HG02840 (cell line): ENCODE data around the gene AKAP11.

ENCODE experiments used
- ATAC-seq: cut with Tn5 transposase; IDR thresholded peaks from one replicate; pipeline ENCODE4 v1.9.1; 2021; ENCODE audit warnings: mild to moderate bottlenecking, moderate library complexity, moderate number of reproducible peaks; ENCODE audit not compliant: unreplicated experiment, low FRiP score

Gene AKAP11

DNA sequence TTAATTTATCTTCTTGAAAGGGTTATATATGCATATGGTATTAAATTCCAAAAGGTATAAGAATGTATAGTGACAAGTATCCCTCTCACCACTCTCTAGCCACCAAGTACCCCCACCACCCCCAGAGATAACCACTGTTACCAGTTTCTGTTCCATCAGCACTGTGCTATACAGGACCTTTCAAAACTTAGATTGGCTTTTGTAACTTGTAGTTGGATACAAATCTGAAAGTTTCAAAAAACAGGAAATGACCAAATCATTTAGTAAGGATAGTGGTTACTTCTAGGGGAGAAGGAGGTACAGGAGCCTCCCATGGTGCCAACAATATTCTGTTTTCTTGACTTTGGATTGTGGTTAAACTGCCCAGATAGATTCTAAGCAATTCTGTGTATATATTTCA, 56.7 kb downstream of the AKAP11 start:
- no peak for ATAC-seq

DNA sequence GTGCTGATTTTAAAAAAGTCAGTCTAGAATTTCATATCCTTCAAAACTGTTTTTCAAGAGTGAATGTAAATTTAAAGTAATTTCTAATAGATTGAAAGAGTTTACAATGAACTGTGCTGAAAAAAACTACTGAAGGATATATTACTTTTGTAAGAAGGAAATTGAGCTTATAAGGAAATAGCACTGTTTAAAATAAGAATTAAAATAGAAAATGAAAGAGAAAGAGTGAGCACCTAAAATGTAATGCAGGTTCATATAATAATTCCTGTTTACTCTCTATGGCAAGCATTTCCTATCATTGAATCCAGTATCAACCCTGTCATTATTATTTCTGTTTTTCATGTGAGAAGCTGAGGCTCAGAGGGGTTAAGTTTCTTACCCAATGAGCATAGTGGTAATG, 57.3 kb downstream of the AKAP11 start:
- no peak for ATAC-seq

DNA sequence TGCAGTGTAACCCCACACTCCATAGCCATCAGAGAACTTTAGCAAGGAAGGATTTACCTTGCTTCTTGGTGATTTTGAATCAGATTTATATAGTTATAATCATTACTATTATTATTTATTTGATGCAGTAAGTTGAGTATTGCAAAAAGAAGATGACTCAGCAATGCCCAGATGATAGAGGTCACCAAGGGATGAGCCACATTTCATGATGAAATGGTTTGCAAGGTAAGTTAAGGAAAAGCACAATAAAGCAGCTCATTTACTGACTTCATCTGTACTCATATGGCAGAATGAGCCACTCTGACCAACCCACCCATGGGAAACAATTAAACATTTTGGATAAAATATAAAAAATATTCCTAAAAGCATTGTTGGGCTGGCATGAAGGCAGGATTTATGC, 59.1 kb downstream of the AKAP11 start:
- ATAC-seq, result no peak

DNA sequence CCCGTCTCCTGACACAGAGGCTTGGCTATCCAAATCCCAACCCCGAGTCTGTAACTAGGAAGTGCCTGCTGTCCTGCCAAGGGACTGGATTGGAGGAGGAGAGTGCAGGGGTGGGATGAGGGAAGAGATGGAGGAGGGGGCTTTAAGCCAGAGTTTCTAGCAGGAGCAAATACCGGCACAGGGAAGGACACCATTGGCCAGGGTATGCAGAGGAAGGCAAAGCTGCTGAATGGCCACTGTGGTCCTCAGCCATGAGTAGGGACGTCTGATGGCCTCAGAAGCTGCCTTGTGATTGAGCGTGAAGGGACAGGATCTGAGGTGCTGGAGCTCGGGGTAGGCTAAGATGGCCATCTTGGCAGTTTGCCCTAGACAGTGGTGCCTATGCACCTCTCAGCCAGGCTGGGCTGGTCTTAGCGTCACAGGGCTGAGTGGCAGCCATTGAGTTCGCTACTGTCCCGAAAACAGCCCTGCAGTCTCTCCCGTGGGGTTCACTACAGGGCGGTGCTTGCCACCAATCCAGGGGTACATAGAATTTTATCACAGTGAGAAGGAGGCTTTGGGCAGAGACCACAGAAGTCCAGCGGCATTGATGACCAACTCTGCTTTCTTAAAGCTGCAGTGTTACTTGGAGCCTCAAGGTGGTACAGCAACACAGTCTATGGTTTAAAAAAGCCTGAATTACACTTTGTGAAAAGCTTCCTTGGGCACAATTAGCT, 61.8 kb downstream of the AKAP11 start:
- ATAC-seq, result no peak

DNA sequence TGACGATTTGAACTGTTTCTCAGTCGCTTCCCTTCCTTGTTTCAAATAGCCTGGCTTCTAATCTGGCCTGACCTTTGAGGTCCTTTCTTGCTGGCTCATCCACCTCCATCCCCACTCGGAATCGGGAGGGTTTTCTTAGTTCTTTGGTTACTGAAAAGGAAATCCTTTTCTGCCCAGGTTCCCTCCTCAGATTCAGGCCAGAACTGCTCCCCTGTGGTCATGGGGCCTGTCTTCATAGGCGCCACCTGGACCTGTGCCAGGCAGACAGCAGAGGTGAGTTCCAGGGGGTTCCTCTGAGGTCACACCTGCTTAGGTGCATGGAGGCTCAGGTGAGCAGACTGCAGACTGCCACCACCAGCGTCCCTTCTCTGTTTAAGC, 62.4 kb downstream of the AKAP11 start:
- ATAC-seq, result no peak

DNA sequence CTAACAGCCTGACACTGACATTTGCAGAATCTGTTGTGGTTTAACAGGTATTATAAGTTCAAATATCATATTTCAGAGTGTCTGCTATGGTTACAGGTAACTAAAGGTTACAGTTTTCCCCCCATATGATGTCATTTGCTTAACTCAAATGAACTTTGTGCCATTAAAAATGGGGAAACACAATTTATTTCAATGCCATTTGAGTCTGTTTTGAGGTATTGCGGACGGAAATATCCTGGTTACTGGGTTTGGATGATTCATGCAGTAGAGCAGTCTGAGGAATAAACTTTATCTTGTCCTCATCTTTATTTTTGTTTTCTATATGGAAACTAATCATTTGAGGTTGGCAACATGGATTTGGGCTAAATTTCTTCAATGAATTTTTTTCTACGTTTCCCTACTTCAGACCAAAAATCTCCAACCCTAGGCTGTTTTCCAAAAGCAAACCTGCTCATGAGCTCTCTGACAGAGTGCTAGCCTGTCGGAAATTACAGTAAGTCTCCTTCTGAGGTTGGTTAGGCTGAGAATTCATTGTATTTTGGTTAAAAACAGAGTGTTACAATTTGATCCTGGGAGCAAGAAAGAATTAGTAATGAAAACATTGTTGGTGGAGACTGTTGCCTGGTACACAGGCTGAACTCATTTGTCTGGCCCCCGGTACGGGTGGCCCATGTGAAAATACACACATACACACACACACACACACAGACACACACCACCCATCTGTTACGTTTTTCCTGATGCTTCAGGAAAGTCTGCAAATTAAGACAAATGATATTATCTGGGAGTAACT, 66.1 kb downstream of the AKAP11 start:
- ATAC-seq, result no peak

DNA sequence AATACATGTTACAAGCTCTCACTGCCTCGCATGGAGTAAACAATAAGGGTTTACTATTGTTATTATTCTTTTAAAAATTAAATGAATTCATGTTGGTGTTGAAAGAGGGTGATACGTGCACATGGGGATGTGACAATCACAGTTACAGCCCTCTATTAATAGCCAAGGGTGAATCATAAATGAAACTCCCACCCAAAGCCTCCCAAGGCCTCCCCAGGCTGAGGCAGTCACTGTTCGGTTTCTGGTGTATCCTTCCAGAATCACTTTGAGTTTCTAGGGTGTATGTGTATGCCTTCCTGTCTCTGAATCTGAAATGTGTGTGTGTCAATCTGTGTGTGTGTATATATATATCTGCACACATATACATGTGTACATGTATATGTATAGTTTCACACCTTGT, 73.4 kb downstream of the AKAP11 start:
- no peak for ATAC-seq

DNA sequence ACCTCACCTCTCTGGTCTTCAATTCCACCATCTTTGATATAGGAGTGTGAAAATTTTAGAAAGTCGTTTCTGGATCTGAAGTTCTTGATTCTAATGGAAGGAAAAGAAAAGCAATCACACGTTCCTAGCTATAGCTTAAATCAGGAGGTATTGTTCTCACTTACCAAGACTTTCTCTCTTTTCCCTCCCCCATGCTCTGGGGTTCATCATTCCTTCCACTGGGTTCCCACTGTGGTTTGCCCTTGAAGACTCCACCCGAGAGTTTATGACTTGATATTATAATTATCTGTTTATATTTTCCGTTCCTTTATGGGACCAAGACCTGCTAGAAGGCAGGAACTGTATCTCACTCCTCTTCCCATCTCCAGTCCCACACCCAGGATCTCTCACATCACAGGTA, 76.6 kb downstream of the AKAP11 start:
- no peak for ATAC-seq

DNA sequence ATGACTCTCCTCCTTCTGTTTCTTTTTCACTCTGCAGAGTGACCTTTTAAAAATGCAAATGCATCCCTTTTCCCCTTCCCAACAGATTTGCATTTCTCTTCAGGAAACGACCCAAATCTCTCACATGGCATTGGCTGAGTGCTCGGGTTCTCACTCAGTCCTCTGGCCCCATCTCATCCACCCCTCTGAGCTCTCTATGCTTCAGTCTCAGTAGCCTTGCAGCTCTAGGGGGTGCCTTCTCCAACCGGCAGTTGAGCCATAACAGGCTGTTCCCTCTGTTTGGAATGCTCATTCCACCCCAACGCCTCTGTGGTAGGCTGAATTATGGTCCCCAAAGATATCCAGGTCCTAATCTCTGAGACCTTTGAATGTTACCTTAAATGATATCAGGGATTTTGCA, 78.2 kb downstream of the AKAP11 start:
- ATAC-seq, result no peak

DNA sequence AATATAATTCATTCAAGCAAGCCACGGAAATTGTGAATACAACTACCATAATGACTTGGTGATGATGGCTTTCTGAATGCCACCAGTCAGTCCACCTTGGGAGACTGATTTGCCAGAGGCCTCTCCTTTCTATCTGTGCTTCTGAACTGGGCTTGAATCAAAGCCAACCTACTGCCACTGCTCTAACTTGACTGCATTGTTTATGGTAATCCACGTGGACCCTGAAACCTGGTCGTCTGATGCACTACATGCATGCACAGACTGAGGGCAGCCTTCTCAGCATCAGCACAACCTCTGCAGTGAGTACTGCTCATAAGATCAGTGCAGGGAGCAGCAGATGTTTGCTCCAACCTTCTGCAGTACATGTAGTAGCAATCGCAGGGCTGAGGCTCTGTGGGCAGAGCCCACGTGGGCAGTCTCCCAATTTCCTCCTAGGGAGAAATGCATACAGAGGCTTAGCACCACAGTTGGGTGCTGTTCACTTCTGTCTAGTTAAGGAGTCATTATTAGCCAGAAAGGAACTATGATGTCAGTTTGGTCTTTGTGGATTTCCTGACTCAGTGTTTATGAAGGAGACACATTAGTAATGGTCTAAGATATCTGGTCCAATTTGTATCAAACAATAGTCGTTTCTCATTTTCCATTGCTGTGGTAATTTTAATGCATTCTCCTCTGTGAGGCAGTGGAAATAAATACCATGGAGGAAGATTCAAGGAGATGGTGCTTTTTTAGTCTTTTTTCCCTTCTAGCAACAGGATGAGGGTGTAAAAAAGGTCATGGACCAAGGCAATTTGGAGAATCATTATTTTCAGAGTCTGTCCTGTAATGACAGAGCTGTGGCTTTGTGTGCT, 82.5 kb downstream of the AKAP11 start:
- ATAC-seq, result peak; percentile 68

DNA sequence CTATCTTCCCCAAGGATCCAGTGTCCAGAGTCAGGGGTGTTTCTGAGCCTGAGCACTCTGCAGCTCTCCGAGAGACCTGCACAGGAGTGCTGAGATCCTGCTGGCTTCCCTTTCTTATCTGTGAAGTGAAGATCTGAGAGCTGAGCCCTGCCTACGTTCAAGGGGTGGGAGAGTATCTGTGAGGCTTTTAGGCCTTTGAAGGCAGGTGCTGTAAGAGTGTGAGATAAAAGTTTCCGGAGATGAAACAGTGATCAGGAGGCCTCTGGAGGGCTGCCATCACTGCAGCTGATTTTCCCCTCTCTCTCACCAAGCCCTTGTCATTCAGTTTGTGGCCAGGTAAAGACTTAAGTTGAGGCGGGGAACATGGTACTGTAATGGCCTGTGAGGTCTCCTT, 83.1 kb downstream of the AKAP11 start:
- no peak for ATAC-seq

DNA sequence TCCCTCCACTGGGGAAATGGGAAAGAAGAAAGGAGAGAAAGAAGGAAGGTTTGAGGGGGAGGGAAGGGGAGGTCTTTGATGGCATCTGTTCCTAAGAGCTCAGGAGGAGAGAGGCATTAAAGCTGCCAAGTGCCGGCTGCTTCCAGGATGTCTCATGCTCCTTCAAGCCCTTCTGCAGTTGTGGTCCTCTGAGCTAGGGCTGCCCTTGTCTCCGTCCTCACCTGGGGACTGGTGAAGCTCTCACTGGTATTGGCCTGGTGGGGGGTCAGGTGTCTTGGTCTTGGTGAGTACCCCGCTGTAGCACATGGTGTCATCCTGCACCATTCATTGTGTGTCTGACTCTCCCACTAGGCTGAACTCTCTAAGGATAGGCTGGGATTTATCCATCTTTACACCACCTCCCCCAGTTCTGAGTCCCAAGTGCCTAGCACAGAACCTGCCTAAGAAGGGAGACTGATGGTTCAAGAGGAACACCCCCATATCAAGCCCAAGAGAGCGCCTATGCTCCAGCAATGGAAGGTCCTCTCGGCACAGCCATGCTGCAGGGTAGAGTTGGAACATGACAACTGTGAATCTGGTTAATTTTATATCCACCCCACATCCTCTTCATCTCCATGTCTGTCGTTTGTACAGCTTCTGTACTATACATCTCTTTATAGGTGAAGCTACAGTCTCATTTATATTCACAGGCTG, 83.7 kb downstream of the AKAP11 start:
- no peak for ATAC-seq

DNA sequence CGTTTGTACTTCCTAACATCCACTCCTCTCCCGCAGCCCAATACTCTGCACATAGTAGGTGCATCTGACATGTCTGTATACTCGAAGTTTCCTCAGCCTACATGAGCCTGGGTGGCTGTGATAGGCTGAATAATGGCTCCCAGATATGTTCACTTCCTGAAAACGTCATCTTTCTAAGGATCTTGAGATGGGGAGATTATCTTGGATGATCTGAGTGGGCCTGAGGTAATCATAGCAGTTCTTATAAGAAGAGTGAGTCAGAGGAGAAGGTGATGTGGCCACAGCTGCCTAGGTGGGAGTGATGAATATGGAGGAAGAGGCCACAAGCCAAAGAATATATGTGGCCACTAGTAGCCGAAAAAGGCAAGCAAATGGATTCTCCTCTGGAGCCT, 84.2 kb downstream of the AKAP11 start:
- no peak for ATAC-seq

DNA sequence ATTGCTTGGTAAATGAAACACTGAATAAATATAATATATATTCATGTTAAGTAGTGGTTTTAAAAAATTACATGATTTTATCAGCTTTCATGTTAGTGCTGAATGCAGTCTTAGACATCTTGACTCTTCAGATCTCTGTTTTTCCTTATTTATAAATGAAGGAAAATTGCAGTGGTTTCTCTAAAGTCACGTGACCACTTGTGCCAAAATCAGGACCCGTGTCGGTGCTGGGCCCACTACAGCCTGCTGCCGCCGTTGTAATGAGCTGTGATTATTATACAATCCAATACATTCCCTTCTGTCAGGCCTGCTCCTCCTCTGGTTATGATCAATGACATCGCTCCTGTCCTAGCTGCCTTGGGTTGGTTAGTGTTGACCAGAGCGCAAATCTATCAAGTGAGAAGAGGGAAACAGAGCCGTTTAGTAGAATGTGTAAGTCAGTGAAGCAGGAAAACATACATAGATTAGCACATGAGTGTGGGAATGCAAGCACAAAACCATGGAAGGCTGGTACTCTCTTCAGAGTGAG, 88.2 kb downstream of the AKAP11 start:
- no peak for ATAC-seq

DNA sequence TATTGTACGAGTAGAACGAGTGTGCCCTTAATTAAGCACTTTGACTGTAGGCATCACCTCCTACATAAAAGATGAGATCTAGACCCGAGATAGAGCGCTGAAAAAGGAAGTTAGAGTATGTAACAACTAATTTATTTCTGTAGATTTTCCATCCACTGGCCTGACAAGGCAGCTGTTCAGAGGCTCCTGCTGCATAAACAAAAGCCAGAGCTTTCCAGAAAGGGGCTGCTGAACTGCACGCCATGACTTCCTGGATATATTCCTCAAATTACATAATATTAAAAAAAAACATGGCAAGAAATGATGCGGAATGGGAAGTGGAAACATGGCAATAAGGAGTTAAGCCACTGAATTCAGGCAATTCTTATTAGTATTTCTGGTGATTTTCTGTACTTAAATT, 89.7 kb downstream of the AKAP11 start:
- ATAC-seq, result no peak

DNA sequence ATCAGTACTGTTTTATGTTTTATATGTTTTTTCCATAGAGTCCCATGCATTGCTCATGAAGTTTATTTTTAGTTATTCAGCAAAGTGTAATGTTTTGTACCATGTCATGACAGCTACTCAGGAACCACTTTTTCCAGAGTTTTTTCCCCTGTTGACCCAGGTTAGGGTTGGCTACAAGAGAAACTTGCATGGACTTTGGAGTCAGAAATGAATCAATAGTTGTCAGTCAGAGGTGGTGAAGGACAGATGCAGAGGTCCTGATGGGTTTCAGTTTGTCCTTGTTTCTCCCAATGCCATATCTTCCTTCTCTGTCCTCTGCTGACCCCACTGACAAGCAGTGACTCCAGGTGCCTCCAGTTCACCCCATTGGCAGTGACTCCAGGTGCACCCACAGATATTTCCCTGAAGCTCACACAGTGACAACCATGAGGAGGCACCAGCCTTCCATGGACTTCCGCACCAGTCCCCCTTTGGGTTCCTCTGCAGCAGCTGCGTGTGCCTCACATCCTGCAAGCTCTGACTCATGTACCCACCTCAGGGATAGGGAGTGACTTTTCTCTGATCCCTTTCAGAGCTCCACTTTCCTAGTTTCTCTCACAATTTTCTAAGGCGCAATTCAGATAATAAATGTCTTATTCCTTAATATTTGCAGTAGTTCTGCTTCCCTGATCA, 92.1 kb downstream of the AKAP11 start:
- ATAC-seq, result no peak

DNA sequence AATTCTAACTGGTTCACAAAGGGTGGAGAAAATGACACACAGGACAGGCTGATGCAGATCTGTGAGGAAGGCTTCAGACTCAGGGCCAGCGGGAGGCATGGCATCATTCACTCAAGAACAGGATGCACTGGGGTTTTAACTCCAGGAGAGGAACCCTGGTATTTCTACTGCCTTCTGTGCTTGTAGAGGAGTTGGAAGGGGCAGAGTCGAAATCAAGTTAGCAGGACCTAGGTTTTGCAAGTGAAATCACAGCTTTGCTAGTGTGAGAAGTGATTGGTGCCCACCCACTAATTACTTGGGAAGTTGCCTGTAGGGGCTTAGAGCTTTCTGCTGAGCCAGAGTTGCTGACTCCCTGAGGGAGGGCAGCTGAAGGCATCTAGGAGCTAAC, 92.7 kb downstream of the AKAP11 start:
- no peak for ATAC-seq

DNA sequence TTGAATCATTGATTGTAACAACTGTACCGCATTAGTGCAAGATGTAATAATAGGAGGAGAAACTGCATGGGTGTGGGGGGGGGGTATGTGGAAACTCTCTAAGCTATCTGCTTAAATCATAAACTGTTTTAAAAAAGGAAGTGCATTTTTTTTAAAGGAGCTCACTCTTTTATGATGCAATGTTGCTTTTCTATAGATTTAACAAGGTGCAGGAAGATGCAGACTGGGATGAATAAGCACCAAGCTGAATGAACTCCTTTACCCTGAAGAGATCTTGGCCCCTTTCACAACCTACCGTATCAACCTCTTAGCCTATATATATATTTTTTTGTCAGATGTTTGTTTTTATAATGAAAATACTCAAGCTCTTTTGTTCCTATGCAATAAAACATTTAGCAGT, 95.9 kb downstream of the AKAP11 start:
- no peak for ATAC-seq

DNA sequence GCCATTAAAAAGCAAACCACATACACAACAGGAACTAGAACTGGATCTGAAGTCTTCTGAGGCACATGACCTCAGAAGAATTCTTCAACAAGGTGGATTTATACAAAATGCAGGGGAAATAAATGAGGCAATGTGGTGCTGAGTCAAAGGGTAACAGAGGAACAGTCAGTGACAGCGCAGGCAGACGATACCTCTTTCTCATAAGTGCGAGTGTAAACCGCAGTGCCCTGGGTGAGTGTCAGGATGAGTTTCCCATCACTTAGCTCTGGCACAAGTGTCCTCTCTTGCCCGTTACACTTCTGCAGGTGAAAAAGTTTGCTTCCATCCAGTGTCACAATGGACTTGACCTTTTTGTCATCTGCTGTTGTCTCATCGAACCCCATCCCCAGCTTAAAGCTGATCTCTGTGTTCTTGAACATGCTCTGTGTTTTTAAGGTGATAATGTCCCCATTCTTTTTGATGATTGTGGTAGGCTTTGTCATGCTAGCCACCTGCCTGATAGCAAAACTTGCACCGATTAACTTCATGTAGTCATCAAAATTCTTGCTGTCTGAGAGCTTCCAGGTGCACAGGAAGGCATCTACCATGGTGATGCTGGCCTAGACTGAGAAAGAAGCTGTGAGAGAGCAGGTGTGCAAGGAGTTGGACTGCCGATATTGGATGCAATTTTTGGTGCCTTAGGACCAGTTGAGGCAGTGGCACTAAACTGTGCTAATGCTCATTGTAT, 97.3 kb downstream of the AKAP11 start:
- no peak for ATAC-seq
